Liver (tissue), 3 donors: ENCODE measurements around the gene KAT6B.

Experiments used
- FOXA2 ChIP-seq: IDR thresholded peaks from 2 replicates; pipeline ENCODE4 v1.6.1; 2016; ENCODE audit warnings: antibody characterized with exemption
- JUND ChIP-seq, 2 donors: IDR thresholded peaks; 2 replicates each; pipeline ENCODE4 v1.6.1; 2016; ENCODE audit warnings: antibody characterized with exemption in 2 of 2
- TF ChIP-seq, protein P1 (sequence below): IDR thresholded peaks from 2 replicates; pipeline ENCODE4 v1.6.1; 2016; ENCODE audit warnings: antibody characterized with exemption
- TF ChIP-seq, protein P2 (sequence below): fragments of 150-350 bp; IDR thresholded peaks from 2 replicates; pipeline ENCODE4 v1.5.1; 2017; ENCODE audit warnings: improper control_type of control experiment, low read depth, low read length; ENCODE audit not compliant: missing input control
- donor health status: healthy.
- donor health status: healthy.

DNA sequence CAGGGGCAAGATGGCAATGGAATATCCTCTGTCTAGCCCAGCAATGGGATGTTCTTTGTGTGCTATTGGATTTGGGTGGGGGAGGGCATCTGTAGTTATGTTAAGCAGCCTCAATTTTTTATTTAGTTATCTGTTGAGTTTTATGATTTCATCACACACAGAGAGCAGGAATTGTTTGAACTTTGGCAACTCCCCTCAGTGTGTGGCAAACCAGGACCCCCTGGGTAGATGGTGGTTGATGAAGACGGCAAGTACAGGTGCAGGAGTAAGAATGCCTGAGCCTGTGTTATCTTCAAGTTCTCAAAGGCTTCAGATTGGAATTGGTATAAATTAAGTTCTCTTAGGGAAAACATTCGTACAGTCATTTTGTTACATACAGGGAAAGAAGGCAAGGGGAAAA, 142.7 kb downstream of the KAT6B start:
- TF ChIP-seq JUND (IDR thresholded peaks at IDR 0.05) (no peak), FOXA2 (no peak)
- TF ChIP-seq, protein P1, sequence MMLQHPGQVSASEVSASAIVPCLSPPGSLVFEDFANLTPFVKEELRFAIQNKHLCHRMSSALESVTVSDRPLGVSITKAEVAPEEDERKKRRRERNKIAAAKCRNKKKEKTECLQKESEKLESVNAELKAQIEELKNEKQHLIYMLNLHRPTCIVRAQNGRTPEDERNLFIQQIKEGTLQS, result no peak
- TF ChIP-seq, protein P2, sequence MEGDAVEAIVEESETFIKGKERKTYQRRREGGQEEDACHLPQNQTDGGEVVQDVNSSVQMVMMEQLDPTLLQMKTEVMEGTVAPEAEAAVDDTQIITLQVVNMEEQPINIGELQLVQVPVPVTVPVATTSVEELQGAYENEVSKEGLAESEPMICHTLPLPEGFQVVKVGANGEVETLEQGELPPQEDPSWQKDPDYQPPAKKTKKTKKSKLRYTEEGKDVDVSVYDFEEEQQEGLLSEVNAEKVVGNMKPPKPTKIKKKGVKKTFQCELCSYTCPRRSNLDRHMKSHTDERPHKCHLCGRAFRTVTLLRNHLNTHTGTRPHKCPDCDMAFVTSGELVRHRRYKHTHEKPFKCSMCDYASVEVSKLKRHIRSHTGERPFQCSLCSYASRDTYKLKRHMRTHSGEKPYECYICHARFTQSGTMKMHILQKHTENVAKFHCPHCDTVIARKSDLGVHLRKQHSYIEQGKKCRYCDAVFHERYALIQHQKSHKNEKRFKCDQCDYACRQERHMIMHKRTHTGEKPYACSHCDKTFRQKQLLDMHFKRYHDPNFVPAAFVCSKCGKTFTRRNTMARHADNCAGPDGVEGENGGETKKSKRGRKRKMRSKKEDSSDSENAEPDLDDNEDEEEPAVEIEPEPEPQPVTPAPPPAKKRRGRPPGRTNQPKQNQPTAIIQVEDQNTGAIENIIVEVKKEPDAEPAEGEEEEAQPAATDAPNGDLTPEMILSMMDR, result no peak
